Measurements from ENCODE around the gene MRGPRD.
A peak's percentile ranks its signal among the peaks of the same experiment; 100 is the strongest.
"Not testable (repeated sequence)": the region's sequence is repeated elsewhere in the genome, so short reads cannot be mapped to it uniquely, and the experiment has no call there.

Gene MRGPRD

GRCh38 chr11:69003301-69003865 lies 22.6 kb upstream of the MRGPRD start:
- ATAC-seq (replicated peaks; ENCODE audit: extremely low read depth, poor library complexity, severe bottlenecking), result no peak
- DNase-seq (ENCODE audit: low spot score in 2 of 2), result no peak
- H3K4me3 Mint-ChIP-seq, result no peak overlapping the region
- no peaks in the 10 kb centered on the region for H3K9me3 Mint-ChIP-seq
- H3K27me3 Mint-ChIP-seq, result peaks cover 24% of the 10 kb centered on the region
- H3K4me1 Mint-ChIP-seq, result no peaks in the 10 kb centered on the region
- no peaks in the 10 kb centered on the region for H3K36me3 Mint-ChIP-seq (ENCODE audit: insufficient read depth)
- H3K27ac Mint-ChIP-seq (ENCODE audit: low read depth), result no peak overlapping the region

- H3K9me3 Mint-ChIP-seq, result no peaks in the 10 kb centered on the region
- ATAC-seq (replicated peaks; ENCODE audit: extremely low read depth, poor library complexity, severe bottlenecking) (no peak), DNase-seq (ENCODE audit: low spot score in 2 of 2) (no peak)
- no peak overlapping the region for H3K4me3 Mint-ChIP-seq
- H3K27ac Mint-ChIP-seq (ENCODE audit: low read depth), result no peak overlapping the region
- H3K27me3 Mint-ChIP-seq, result peaks cover 25% of the 10 kb centered on the region
- H3K36me3 Mint-ChIP-seq (ENCODE audit: insufficient read depth), result no peaks in the 10 kb centered on the region
- H3K4me1 Mint-ChIP-seq, result no peaks in the 10 kb centered on the region
Measured at GRCh38 chr11:69002570-69003231, 21.9 kb upstream of the MRGPRD start.

DNA sequence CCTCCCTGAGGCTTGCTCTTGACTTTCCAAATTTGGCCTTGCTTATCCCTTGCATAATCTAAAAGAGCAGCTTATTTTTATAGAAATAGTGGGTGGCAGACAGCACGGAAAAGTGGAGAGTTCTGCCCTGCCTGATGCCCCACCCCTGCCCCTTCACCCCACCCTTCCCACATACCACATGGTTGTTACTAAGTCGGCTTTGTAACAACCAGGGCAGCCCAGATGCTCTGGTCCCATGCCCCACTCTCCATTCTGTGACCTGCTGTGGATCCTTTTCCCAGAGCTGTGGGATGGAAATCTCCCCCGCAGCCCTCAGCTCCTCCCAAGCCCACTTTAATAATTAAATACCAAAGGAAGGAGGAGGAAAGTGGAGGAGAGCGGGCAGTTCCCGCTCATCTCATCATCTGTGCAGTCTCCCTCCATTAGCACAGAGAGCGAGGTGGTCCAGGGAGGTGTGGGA lies 21.4 kb upstream of the MRGPRD start:
- H3K9me3 Mint-ChIP-seq, result no peaks in the 10 kb centered on the region
- H3K36me3 Mint-ChIP-seq (ENCODE audit: insufficient read depth), result no peaks in the 10 kb centered on the region
- H3K27me3 Mint-ChIP-seq, result peaks cover 30% of the 10 kb centered on the region
- H3K27ac Mint-ChIP-seq (ENCODE audit: low read depth), result no peak overlapping the region
- H3K4me3 Mint-ChIP-seq, result no peak overlapping the region
- DNase-seq (ENCODE audit: low spot score in 2 of 2) (no peak), ATAC-seq (replicated peaks; ENCODE audit: extremely low read depth, poor library complexity, severe bottlenecking) (no peak)
- H3K4me1 Mint-ChIP-seq, result no peaks in the 10 kb centered on the region

GRCh38 chr11:69001243-69002081 lies 20.7 kb upstream of the MRGPRD start:
- DNase-seq (ENCODE audit: low spot score in 2 of 2) (no peak), ATAC-seq (replicated peaks; ENCODE audit: extremely low read depth, poor library complexity, severe bottlenecking) (no peak)
- H3K4me1 Mint-ChIP-seq, result no peaks in the 10 kb centered on the region
- peaks cover 37% of the 10 kb centered on the region for H3K27me3 Mint-ChIP-seq
- H3K27ac Mint-ChIP-seq (ENCODE audit: low read depth), result no peak overlapping the region
- no peak overlapping the region for H3K4me3 Mint-ChIP-seq
- no peaks in the 10 kb centered on the region for H3K36me3 Mint-ChIP-seq (ENCODE audit: insufficient read depth)
- no peaks in the 10 kb centered on the region for H3K9me3 Mint-ChIP-seq

- no peak for ATAC-seq (replicated peaks; ENCODE audit: extremely low read depth, poor library complexity, severe bottlenecking)
- no peaks in the 10 kb centered on the region for H3K9me3 Mint-ChIP-seq
- no peaks in the 10 kb centered on the region for H3K36me3 Mint-ChIP-seq (ENCODE audit: insufficient read depth)
- peaks cover 42% of the 10 kb centered on the region for H3K27me3 Mint-ChIP-seq
- no peak overlapping the region for H3K4me3 Mint-ChIP-seq
- no peak for DNase-seq (ENCODE audit: low spot score in 2 of 2)
- H3K4me1 Mint-ChIP-seq, result no peaks in the 10 kb centered on the region
- H3K27ac Mint-ChIP-seq (ENCODE audit: low read depth), result no peak overlapping the region
Measured at GRCh38 chr11:69000831-69001242, 20.1 kb upstream of the MRGPRD start.

DNA sequence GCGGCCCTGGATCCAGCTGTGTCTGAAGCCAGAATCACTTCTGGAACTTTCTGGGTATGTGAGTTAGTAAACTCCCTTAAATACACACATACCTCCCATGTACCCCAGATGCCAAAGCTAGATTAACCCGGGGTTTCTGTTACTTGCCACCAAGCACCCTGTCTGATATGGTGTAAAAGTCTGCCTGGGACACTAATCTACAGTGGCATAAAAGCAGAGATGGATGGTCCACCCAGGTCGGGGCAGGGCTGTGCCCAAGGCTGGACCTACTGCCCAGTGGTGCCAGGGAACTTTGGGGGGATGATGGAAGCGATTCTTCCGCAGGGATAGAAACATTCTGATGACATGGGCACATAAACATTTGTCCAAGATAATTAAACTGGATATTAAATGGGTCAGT lies 19.6 kb upstream of the MRGPRD start:
- H3K27ac Mint-ChIP-seq (ENCODE audit: low read depth), result no peak overlapping the region
- no peaks in the 10 kb centered on the region for H3K36me3 Mint-ChIP-seq (ENCODE audit: insufficient read depth)
- no peaks in the 10 kb centered on the region for H3K9me3 Mint-ChIP-seq
- H3K27me3 Mint-ChIP-seq, result peaks cover 37% of the 10 kb centered on the region
- no peak overlapping the region for H3K4me3 Mint-ChIP-seq
- no peak for DNase-seq (ENCODE audit: low spot score in 2 of 2)
- no peaks in the 10 kb centered on the region for H3K4me1 Mint-ChIP-seq
- no peak for ATAC-seq (replicated peaks; ENCODE audit: extremely low read depth, poor library complexity, severe bottlenecking)

DNA sequence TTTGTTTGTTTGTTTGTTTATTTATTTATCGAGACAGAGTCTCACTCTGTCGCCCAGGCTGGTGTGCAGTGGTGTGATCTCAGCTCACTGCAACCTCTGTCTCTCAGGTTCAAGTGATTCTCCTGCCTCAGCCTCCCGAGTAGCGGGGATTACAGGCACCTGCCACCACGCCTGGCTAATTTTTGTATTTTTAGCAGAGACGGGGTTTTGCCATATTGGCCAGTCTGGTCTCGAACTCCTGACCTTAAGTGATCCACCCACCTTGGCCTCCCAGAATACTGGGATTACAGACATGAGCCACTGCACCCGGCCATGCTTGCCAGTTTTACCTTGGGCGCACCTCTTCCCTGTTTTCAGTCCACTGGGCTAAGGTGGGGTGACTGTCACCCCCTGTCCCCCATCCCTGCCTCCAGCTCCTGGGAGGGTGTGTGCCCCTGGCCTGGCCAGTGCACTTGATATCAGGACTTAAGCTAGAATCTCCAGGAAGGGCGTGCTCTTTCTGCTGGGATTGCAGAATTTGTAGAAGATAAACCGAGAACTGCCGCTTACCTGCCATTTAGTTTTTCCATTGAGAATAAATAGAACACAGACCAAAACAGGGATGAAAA lies 19.1 kb upstream of the MRGPRD start:
- ATAC-seq (replicated peaks; ENCODE audit: extremely low read depth, poor library complexity, severe bottlenecking), result not testable (repeated sequence)
- H3K27me3 Mint-ChIP-seq, result peaks cover 32% of the 10 kb centered on the region

GRCh38 chr11:68999093-68999747 lies 18.4 kb upstream of the MRGPRD start:
- DNase-seq (ENCODE audit: low spot score in 2 of 2) (no peak), ATAC-seq (replicated peaks; ENCODE audit: extremely low read depth, poor library complexity, severe bottlenecking) (peak; percentile 32)
- H3K4me3 Mint-ChIP-seq, result no peak overlapping the region
- no peaks in the 10 kb centered on the region for H3K9me3 Mint-ChIP-seq
- peaks cover 33% of the 10 kb centered on the region for H3K27me3 Mint-ChIP-seq
- H3K4me1 Mint-ChIP-seq, result no peaks in the 10 kb centered on the region
- no peak overlapping the region for H3K27ac Mint-ChIP-seq (ENCODE audit: low read depth)
- no peaks in the 10 kb centered on the region for H3K36me3 Mint-ChIP-seq (ENCODE audit: insufficient read depth)

More for the DNA sequence above, 19.1 kb upstream of the MRGPRD start:
- H3K4me3 Mint-ChIP-seq; H3K27ac Mint-ChIP-seq (ENCODE audit: low read depth); H3K4me1 Mint-ChIP-seq; H3K36me3 Mint-ChIP-seq (ENCODE audit: insufficient read depth); DNase-seq (ENCODE audit: low spot score in 2 of 2); H3K9me3 Mint-ChIP-seq: not testable (repeated sequence)

- no peaks in the 10 kb centered on the region for H3K36me3 Mint-ChIP-seq (ENCODE audit: insufficient read depth)
- DNase-seq (ENCODE audit: low spot score in 2 of 2) (no peak), ATAC-seq (replicated peaks; ENCODE audit: extremely low read depth, poor library complexity, severe bottlenecking) (no peak)
- H3K4me3 Mint-ChIP-seq, result no peak overlapping the region
- no peaks in the 10 kb centered on the region for H3K4me1 Mint-ChIP-seq
- peaks cover 41% of the 10 kb centered on the region for H3K27me3 Mint-ChIP-seq
- H3K9me3 Mint-ChIP-seq, result no peaks in the 10 kb centered on the region
- no peak overlapping the region for H3K27ac Mint-ChIP-seq (ENCODE audit: low read depth)
Measured at GRCh38 chr11:68998390-68998911, 17.7 kb upstream of the MRGPRD start.

- H3K27me3 Mint-ChIP-seq, result peaks cover 46% of the 10 kb centered on the region
- no peak overlapping the region for H3K27ac Mint-ChIP-seq (ENCODE audit: low read depth)
- no peaks in the 10 kb centered on the region for H3K9me3 Mint-ChIP-seq
- H3K4me3 Mint-ChIP-seq, result no peak overlapping the region
- ATAC-seq (replicated peaks; ENCODE audit: extremely low read depth, poor library complexity, severe bottlenecking) (no peak), DNase-seq (ENCODE audit: low spot score in 2 of 2) (no peak)
- no peaks in the 10 kb centered on the region for H3K4me1 Mint-ChIP-seq
- H3K36me3 Mint-ChIP-seq (ENCODE audit: insufficient read depth), result no peaks in the 10 kb centered on the region
Measured at GRCh38 chr11:68997995-68998348, 17.2 kb upstream of the MRGPRD start.

GRCh38 chr11:68997124-68997994 lies 16.6 kb upstream of the MRGPRD start:
- Mint-ChIP-seq H3K4me1 (no peaks in the 10 kb centered on the region), H3K36me3 (ENCODE audit: insufficient read depth) (no peaks in the 10 kb centered on the region), H3K27ac (ENCODE audit: low read depth) (no peak overlapping the region), H3K4me3 (no peak overlapping the region), H3K9me3 (no peaks in the 10 kb centered on the region), H3K27me3 (peaks cover 52% of the 10 kb centered on the region)
- ATAC-seq (replicated peaks; ENCODE audit: extremely low read depth, poor library complexity, severe bottlenecking), result no peak
- DNase-seq (ENCODE audit: low spot score in 2 of 2), result no peak

Measured in central memory CD8-positive, alpha-beta T cell (primary cell).